ENCODE data around the gene PTPN11. TPM values are rescaled to one million over a fixed set of nuclear protein-coding genes. Genes with fewer than 3 reads are reported as not detected.

Gene PTPN11
- total and polyA plus RNA-seq, 2 experiments from 2014 or later = 87.0 to 94.7 TPM

DNA sequence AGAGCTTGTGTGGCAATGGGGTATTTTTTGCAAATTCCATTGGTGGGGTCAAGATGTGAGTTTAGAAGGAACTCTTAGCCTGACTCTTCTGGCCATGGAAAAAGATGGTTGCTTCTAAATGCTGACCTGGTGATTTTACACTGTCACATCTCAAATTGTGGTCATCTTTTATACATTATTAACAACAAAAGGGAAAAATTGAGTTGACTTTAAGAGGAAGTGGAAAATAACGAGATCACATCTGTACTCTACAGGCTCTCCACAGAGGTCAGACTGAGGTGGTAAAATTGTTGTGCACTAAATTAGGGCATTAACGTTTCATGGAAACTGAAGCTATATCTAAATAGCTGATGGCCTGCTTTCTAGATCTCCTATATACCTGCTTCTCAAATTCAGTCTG lies 44.7 kb downstream of the PTPN11 start:
- Mint-ChIP-seq H3K9me3 (no peaks in the 10 kb centered on the region), H3K4me3 (no peak overlapping the region), H3K27ac (no peak overlapping the region), H3K27me3 (ENCODE audit: insufficient read depth, low read depth, poor library complexity) (peaks cover 2% of the 10 kb centered on the region), H3K36me3 (ENCODE audit: low read depth) (peaks cover 18% of the 10 kb centered on the region), H3K4me1 (peaks cover 4% of the 10 kb centered on the region; the same call in 2 of the 3 replicates)
- H3K79me2 ChIP-seq (replicated peaks; ENCODE audit: insufficient read depth) = peaks cover 4% of the 10 kb centered on the region; the same call in 1 of the 2 replicates
- 0 out of 2 replicates have a peak, but pooled peaks cover under 1% of the 10 kb centered on the region for H3F3A ChIP-seq (replicated peaks; ENCODE audit: low read depth)
- no peak overlapping the region for H3K27ac ChIP-seq (ENCODE audit: low read depth)
- peaks cover 5% of the 10 kb centered on the region; the same call in 1 of the 2 replicates for H3K36me3 ChIP-seq (ENCODE audit: insufficient read depth)
- no peak for ATAC-seq
- H4K20me1 ChIP-seq (replicated peaks; ENCODE audit: insufficient read depth) = peaks cover 11% of the 10 kb centered on the region
- H3K27me3 ChIP-seq (ENCODE audit: insufficient read depth) = no peaks in the 10 kb centered on the region
- H3K4me1 ChIP-seq (ENCODE audit: insufficient read depth) = no peaks in the 10 kb centered on the region
- no peak overlapping the region for H3K4me3 ChIP-seq
- no peak overlapping the region for H2AFZ ChIP-seq
- TF ChIP-seq JUNB (IDR thresholded peaks at IDR 0.05; ENCODE audit: unreplicated experiment) (no peak), NANOG (IDR thresholded peaks at IDR 0.05; ENCODE audit: borderline replicate concordance) (no peak), STAT1 (IDR thresholded peaks at IDR 0.05; ENCODE audit: unreplicated experiment) (no peak), ZNF331 (CRISPR knock-in tag; IDR thresholded peaks at IDR 0.05; ENCODE audit: low read depth) (no peak), EZH2phosphoT487 (IDR thresholded peaks at IDR 0.05; ENCODE audit: unreplicated experiment) (no peak), REST (IDR thresholded peaks at IDR 0.05; ENCODE audit: unreplicated experiment) (no peak), POLR2AphosphoS5 (IDR thresholded peaks at IDR 0.05; ENCODE audit: low read depth) (no peak), ZNF114 (CRISPR knock-in tag; IDR thresholded peaks at IDR 0.05) (no peak), CREB1 (CRISPR knock-in tag; IDR thresholded peaks at IDR 0.05; ENCODE audit: low read depth) (no peak), EZH2 (IDR thresholded peaks at IDR 0.05; ENCODE audit: low read depth, unreplicated experiment) (no peak)
- TF ChIP-seq, protein P1, sequence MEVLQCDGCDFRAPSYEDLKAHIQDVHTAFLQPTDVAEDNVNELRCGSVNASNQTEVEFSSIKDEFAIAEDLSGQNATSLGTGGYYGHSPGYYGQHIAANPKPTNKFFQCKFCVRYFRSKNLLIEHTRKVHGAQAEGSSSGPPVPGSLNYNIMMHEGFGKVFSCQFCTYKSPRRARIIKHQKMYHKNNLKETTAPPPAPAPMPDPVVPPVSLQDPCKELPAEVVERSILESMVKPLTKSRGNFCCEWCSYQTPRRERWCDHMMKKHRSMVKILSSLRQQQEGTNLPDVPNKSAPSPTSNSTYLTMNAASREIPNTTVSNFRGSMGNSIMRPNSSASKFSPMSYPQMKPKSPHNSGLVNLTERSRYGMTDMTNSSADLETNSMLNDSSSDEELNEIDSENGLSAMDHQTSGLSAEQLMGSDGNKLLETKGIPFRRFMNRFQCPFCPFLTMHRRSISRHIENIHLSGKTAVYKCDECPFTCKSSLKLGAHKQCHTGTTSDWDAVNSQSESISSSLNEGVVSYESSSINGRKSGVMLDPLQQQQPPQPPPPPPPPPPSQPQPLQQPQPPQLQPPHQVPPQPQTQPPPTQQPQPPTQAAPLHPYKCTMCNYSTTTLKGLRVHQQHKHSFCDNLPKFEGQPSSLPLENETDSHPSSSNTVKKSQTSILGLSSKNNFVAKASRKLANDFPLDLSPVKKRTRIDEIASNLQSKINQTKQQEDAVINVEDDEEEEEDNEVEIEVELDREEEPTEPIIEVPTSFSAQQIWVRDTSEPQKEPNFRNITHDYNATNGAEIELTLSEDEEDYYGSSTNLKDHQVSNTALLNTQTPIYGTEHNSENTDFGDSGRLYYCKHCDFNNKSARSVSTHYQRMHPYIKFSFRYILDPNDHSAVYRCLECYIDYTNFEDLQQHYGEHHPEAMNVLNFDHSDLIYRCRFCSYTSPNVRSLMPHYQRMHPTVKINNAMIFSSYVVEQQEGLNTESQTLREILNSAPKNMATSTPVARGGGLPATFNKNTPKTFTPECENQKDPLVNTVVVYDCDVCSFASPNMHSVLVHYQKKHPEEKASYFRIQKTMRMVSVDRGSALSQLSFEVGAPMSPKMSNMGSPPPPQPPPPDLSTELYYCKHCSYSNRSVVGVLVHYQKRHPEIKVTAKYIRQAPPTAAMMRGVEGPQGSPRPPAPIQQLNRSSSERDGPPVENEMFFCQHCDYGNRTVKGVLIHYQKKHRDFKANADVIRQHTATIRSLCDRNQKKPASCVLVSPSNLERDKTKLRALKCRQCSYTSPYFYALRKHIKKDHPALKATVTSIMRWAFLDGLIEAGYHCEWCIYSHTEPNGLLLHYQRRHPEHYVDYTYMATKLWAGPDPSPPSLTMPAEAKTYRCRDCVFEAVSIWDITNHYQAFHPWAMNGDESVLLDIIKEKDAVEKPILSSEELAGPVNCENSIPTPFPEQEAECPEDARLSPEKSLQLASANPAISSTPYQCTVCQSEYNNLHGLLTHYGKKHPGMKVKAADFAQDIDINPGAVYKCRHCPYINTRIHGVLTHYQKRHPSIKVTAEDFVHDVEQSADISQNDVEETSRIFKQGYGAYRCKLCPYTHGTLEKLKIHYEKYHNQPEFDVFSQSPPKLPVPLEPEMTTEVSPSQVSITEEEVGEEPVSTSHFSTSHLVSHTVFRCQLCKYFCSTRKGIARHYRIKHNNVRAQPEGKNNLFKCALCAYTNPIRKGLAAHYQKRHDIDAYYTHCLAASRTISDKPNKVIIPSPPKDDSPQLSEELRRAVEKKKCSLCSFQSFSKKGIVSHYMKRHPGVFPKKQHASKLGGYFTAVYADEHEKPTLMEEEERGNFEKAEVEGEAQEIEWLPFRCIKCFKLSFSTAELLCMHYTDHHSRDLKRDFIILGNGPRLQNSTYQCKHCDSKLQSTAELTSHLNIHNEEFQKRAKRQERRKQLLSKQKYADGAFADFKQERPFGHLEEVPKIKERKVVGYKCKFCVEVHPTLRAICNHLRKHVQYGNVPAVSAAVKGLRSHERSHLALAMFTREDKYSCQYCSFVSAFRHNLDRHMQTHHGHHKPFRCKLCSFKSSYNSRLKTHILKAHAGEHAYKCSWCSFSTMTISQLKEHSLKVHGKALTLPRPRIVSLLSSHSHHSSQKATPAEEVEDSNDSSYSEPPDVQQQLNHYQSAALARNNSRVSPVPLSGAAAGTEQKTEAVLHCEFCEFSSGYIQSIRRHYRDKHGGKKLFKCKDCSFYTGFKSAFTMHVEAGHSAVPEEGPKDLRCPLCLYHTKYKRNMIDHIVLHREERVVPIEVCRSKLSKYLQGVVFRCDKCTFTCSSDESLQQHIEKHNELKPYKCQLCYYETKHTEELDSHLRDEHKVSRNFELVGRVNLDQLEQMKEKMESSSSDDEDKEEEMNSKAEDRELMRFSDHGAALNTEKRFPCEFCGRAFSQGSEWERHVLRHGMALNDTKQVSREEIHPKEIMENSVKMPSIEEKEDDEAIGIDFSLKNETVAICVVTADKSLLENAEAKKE (CRISPR knock-in tag; IDR thresholded peaks at IDR 0.05) = no peak
- TF ChIP-seq, protein P2, sequence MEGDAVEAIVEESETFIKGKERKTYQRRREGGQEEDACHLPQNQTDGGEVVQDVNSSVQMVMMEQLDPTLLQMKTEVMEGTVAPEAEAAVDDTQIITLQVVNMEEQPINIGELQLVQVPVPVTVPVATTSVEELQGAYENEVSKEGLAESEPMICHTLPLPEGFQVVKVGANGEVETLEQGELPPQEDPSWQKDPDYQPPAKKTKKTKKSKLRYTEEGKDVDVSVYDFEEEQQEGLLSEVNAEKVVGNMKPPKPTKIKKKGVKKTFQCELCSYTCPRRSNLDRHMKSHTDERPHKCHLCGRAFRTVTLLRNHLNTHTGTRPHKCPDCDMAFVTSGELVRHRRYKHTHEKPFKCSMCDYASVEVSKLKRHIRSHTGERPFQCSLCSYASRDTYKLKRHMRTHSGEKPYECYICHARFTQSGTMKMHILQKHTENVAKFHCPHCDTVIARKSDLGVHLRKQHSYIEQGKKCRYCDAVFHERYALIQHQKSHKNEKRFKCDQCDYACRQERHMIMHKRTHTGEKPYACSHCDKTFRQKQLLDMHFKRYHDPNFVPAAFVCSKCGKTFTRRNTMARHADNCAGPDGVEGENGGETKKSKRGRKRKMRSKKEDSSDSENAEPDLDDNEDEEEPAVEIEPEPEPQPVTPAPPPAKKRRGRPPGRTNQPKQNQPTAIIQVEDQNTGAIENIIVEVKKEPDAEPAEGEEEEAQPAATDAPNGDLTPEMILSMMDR (conservative IDR thresholded peaks at IDR 0.05; ENCODE audit: low read depth in 2 of 2) = no peak
- no peak for DNase-seq (ENCODE audit: low spot score)
- no peak overlapping the region for H3K4me2 ChIP-seq
- no peaks in the 10 kb centered on the region for H3K9me2 ChIP-seq (ENCODE audit: insufficient read depth)
